NT2/D1 (cell line): ENCODE results near the gene STK32B.

Experiments used
- SUZ12 ChIP-seq: IDR thresholded peaks from 2 replicates; pipeline ENCODE4 v1.6.1; 2011; ENCODE audit not compliant: insufficient read length, insufficient read depth; ENCODE audit errors: extremely low read depth
- YY1 ChIP-seq: IDR thresholded peaks from 2 replicates; pipeline ENCODE4 v1.6.1; 2011; ENCODE audit not compliant: insufficient read length, insufficient read depth
- ZNF274 ChIP-seq: IDR thresholded peaks from 2 replicates; pipeline ENCODE4 v1.6.1; 2011; ENCODE audit warnings: mild to moderate bottlenecking, low read depth, low read length

- no peak for TF ChIP-seq SUZ12
- no peak for TF ChIP-seq YY1
- no peak for TF ChIP-seq ZNF274
Observed at GRCh38 chr4:5050520-5051277, 581 bp upstream of the STK32B start.
